Thyroid gland (tissue), 4 donors: ENCODE data around the gene ERC1.

Experiments
- POLR2A ChIP-seq, 2 donors: fragments of 450-650 bp; IDR thresholded peaks; one replicate each; pipeline ENCODE4 v1.6.1; 2017; ENCODE audit warnings: antibody characterized with exemption in 2 of 2, mild to moderate bottlenecking in 2 of 2, moderate library complexity in 1 of 2
- TF ChIP-seq, protein P1 (sequence below), 6 experiments: fragments of 200-600 bp in 3 of 6; fragments of 450-650 bp in 3 of 6; sonication (generic) in 3 of 6; IDR thresholded peaks; one replicate each; pipeline ENCODE4 v1.5.1; 2016 to 2019; ENCODE audit warnings: antibody characterized with exemption in 6 of 6, mild to moderate bottlenecking in 2 of 6, inconsistent platforms in 1 of 6, moderate library complexity in 1 of 6

DNA sequence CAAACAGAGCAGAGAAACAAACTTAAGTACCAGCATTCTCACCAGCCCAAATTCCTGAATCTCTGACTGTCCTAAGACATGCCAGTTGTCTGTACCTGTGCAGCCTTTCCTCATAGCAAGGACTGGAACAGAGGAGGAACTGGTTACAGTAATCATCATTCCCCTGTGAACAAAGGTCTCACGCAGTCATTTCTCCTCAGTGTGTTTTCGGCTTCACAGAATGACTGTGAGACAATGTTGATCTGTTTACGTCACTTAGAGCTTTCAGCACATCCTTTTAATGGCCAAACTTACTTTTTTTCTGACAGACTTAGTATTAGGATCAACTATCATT is 434.3 kb downstream of the ERC1 start:
- TF ChIP-seq POLR2A (IDR thresholded peaks at IDR 0.05), result no peak
- TF ChIP-seq, protein P1, sequence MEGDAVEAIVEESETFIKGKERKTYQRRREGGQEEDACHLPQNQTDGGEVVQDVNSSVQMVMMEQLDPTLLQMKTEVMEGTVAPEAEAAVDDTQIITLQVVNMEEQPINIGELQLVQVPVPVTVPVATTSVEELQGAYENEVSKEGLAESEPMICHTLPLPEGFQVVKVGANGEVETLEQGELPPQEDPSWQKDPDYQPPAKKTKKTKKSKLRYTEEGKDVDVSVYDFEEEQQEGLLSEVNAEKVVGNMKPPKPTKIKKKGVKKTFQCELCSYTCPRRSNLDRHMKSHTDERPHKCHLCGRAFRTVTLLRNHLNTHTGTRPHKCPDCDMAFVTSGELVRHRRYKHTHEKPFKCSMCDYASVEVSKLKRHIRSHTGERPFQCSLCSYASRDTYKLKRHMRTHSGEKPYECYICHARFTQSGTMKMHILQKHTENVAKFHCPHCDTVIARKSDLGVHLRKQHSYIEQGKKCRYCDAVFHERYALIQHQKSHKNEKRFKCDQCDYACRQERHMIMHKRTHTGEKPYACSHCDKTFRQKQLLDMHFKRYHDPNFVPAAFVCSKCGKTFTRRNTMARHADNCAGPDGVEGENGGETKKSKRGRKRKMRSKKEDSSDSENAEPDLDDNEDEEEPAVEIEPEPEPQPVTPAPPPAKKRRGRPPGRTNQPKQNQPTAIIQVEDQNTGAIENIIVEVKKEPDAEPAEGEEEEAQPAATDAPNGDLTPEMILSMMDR (IDR thresholded peaks at IDR 0.05), result no peak
